ENCODE results near the gene ANGPTL2.

The ANGPTL2 gene

DNA sequence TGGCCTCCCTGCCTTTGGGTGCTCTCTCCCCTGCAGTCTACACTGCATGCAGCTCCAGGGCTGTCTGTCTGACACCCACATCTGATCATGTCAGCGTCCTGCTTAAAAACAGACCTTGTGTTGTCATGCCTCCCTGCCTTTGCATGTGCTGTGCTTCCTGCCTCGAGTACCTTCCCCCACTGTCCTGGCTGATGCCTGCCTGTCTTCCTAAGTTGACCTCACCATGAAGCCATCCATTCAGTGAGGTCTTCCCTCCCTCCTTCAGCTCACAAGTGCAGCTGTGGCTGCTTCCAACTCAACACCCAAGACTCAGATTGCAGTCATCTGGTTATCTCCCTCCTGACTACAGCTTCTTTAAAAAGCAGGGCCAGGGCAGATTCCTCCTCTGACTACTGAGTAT is 5.5 kb downstream of the ANGPTL2 start:
- no peak for DNase-seq

DNA sequence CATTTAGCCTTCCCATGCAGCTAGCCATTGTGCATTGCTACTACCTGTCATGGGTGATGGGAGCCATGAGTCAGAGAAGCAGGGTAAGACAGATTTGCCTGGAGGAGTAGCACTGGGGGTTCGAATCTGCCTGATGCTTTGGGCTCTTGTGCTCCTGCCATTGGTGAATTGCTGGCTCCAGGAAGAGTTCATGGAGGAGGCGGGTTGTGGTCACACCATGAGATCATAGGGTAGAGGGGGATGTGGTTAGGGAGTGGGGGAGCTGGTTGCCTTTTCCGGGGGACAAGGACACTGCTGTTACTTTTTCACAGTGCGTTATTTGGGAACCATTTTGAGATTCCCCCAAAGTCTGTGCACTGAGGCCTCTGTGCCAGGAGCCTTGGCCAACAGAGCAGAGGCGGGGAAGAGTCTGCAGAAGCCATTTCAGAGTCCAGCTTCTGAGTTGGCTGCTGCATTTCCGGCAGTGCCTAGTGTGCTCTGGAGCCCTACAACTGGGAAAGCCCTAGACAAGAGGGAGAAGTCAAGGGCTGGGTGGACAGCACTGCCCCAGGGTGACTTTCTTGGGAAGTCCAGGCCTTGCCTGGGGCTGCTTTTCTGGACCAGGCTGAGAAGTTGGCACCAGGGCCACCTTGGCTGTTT is 6.2 kb downstream of the ANGPTL2 start:
- DNase-seq = peak; percentile 64

DNA sequence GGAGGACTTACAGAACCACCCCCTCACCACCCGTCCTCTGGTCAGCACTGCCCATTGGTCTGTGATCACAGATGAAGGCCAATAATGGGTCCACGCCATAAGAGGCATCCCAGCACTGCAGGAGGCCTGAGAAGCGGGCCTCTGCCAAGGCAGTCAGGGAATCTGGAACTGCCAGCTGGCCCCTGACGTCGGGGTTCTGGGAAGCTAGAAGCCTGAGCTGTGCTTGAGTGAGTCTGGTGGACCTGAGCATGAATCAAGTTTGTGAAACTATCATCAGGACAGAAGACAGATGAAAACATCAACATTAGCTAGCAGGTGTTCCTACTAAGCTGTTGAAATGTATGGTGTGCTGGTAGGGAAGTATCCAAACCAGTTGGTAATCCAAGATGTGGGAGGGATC is 7.8 kb downstream of the ANGPTL2 start:
- no peak for DNase-seq

DNA sequence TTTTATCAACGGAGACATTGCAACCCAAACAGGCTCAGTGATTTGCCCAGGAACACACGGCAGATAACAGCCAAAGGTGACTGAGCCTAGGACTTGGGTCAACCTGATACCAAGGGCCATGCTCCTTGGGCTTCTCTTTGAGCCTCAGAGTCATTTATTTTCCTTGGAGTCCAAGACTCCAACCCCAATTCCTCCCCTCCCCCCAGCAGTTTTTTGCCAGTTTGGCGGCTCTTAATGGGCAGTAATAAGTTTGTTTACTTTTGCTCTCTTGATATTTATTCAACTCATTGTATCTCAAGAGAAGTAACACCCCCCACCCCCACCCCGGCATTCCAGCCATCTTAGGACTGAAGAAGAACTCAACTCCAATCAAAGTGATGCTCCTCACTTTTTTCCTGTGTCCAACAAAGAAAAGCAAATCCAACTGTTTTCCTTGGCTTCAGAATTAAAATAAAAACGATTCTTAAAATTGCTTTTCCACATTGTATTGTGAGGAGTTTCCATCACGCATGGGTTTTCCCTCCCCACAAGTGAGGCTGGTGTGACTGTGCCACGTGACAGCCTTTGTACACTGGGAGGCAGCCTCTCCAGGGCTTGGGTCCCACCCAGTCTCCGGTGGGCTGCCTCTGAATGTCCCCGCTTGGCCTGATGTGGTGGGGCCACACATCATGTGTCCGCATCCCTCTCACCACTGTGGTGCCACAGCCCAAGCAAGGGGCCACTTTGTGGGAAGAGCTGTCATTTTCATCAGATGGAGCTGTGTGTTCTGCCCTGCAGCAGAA is 9.1 kb downstream of the ANGPTL2 start:
- no peak for DNase-seq

DNA sequence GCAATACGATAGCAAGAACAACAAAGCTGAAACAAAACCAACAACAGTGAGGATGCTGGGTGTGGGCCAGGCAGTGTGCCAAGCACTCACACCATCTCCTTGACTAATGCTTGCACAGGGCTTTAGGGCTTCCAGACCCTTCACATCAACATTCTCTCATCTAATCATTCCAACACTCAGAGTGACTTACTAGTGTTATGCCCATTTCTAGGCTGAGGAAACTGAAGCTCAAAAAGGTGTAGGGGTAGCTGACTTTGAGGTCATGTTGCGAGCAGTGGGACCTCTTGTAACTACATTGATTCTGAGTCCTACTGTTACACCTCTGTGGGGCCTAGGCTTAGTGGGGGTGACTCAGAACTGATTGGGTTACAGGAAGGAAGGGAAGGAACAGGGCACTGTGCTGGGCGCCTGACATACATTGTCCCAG is 9.7 kb downstream of the ANGPTL2 start:
- DNase-seq = no peak

DNA sequence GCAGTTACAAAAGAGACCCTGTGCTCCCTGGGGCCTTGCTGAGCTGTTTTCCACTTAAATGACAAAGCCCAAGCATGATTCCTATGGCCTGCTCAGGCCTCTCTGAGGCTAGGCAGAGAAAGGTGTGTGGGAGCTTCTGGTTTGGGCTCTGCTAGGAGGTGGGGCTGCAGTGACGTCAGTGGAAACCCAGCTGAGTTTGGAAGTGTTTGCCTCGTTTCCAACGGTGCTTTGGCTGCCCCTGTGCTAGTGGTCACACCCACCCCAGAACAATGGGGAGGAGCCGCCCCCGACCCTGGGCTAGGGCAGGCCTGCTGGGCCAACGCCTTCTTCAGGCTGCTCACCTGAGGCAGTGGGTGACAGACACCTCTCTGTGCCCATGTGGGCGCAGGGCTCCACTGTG is 10.4 kb downstream of the ANGPTL2 start:
- DNase-seq = no peak

DNA sequence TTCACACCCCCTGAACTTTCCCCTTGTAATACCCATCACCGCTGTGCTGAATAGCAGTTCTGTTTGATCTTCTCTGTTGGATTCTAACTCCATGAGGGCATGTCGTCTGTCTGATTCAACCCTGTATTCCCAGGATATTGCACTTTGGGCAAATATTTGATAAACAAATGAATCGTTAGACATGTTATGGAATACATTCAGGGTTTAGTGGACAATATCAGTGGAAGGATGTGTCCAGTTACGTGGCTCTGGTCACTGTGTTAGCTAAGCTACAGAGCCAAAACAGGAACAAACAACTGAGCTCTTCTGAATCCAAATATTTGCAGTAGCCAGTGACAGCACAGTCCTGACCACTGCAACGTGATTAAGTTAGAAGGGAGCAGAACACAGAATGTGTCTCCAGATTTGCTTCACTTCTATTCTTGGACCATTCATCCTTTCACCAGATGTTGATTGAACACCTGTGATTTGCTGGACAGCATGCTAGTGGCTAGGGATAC is 13.2 kb downstream of the ANGPTL2 start:
- DNase-seq = no peak

DNA sequence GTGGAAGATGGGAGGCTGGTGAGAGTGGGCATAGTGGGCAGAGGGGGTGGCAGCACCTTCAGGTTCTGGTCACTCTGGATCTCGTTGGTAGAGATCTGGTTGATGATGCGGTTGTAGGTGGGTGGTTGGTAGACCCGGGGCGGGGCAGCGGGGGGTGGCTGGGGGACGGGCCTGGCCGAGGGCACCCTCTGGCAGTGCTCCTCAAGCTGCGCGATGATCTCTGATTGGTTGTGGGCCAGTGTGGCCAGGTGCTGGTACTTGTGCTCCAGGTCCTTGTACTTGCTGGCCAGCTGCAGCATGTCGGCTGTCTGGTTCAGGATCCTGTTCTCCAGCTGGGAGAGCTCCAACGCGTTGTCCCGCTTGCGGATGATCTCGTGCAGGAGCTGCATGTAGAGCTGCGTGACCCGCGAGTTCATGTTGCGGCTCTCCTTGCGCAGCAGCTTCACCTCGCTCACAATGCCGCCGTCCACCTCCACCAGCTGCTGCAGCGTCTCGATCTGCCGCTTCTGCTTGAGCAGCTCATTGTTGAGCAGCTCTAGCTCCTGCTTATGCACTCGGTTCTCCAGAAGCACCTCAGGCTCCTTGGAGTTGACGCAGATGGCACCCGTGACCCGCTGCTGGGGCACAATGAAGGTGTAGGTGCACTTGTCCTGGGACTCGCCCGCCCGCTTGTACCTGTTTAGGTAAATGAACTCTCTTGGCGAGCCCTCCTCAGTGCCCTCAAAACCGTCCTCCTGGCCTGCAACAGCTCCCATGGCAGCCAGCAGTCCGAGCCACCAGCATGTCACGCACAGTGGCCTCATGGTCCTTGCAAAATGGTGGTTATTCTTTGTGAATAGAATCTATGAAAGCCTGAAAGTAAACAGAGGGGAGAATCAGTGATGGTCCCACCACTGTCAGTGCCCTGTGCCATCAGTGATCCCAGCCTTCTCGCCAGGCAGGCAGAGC is 14.2 kb downstream of the ANGPTL2 start:
- no peak for DNase-seq

DNA sequence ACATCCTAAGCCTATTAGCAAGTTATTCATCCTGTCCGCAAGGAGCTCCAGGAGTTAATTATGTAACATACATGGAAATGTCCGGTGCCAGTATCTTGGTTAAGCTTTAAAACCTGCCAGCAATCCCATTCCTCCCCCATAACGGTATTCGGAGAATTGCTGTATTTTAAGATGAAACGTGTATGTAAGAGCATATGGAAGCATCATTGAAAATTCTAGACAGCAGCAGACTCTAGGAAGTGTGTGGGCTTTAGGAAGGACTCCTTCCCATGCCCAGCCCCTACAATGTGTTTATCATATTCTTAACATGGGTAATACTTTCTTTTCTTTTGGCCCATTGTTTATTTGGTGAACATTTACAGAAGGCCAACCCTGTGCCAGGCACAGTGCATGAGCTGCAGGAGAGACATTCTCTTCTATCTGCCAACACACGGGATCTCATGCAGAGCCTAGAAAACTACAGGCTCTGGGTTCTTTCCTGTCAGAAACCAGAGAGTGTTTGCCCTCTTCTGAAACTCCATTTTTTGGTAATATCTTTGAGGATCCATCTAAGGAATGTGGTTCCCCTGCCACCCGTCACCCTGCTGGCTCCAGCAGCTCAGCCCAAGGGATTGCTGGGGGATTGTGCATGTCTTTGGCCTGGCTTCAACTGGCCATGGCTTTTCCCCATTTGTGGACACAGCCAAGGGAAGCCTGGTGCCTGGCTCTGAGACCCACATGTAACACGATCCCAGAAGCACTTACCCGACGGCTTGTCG is 15.1 kb downstream of the ANGPTL2 start:
- no peak for DNase-seq

DNA sequence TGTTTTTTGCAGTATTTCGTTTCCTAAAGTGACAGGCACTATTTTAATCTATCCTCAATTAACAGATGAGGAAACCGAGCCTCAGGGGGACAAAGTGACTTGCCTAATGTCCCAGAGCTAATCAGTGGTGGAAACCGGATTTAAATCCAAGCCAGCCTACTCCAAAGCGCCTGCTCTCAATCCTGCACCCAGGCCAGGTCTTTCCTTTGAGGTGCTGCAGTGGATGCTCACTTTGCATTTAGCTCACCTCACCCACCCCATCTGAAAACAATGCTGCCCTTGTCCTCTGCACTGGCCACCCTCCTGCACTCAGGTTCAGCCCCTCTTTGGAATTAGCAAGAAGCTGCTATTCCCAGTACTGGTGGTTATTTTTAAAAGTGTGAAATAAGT is 16.0 kb downstream of the ANGPTL2 start:
- no peak for DNase-seq

DNA sequence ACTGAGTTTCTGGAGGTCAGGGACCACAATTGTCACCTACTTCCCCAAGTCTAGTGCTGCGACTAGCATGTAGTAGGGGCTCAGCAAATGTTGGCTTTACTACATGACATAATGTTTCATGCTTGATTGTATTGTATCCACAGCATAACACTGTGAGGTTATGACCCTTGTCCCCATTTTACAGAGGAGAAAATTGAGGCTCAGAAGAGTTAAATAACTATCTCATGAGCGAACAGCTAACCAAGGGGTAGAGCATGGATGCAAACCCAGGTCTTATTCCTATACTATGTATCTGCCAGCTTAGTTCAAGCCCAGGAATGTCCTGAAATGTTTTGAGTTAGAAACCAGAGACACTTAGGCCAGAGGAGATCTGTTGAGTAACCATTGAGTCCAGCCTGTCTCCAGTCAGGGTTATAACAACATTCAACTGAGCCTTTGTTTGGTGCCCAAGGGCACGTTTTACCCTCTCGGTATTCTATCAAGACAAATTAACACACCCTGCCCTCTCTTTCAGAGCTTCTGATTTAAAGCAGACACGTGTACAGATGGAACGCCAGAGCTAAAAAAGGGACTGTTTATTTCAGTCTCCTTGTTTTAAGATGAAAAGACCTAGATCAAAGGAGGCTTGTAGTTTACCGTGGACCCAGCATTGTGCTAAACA is 16.5 kb downstream of the ANGPTL2 start:
- no peak for DNase-seq

DNA sequence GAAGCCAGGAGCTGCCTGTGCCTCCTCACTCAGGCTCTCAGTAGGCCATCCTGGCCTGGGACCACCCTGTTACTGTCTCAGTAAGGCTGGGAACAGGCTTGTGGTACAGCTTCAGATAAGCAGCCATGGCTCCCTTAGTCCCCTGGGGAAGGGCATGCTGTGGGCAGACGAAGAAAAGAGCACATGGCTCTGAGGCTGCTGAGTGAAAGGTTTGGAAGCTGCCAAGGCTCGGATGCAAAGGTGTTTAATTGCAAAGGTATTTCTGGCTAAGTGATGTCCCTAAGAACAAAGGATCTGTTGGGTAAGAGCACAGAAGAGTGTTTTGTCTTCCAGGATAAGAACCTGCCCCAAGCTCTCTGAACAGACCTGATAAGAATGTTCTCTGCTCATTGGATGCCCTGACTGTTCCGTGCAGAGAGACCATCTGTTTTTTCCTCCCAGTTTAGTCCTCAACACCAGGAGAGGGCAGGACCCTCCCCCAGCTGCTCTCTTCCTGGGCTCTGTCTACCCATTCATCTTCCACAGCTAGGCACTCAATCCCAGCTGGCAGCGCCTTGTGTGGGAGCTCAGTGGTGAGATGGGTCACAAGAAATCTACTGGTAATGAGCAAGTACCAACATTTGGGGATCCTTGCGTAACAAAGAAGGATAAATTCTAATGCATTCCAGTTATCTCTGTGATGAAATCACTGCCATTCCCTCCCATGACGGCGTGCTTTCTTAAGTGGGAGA is 17.7 kb downstream of the ANGPTL2 start:
- DNase-seq = no peak

DNA sequence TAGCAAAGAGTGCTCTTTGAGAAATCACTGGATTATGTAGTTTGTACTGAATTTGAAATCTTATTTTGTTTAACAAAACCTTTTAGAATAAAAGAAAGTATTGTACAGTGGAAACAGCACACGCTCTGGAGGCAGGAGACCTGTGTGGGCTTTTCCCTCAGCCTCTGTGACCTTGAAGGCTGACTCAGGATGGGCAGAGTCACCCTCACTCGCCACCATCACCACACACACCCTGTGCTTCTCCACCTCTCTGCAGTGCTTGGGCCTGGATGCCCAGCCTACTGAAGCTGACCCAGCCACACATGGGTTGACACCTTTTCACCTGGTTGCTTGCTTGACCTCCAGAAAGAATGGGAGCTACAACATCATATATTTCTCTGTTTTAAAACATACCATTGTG is 19.6 kb downstream of the ANGPTL2 start:
- no peak for DNase-seq

DNA sequence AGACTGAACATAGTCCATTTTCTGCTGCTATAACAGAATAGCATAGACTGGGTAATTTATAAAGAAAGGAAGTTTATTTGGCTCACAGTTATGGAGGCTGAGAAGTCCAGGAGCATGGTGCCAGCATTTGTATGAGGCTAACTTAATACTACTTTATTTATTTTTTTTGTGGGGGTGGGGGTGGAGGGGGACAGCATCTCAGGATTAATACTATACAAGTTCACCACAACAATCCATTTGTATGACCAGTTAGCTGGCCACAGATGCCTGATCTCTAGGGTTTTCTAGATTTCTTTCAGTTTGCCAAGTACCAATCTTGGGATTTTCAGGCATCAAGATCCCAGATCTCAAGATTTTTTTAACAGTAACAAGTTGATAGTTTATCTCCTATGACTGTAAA is 20.3 kb downstream of the ANGPTL2 start:
- DNase-seq = no peak

DNA sequence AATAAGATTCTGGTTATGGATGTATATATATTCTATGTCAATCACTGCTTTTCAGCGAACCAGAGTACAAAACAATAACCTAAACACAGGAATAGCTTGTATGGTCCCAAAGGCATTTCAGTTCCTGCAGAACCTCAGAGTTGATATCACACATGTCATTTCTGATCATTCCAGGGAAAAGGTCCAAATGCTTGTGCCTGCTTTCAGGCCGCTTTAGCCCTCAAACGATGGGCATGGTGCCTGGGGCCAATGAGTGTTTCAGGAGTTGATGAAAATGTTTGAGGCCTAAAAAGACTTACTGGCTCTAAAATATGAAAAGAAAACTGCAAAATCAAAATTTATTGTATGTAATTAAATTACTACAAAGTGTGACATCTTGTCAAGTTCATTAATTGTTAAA is 22.8 kb downstream of the ANGPTL2 start:
- DNase-seq = no peak

DNA sequence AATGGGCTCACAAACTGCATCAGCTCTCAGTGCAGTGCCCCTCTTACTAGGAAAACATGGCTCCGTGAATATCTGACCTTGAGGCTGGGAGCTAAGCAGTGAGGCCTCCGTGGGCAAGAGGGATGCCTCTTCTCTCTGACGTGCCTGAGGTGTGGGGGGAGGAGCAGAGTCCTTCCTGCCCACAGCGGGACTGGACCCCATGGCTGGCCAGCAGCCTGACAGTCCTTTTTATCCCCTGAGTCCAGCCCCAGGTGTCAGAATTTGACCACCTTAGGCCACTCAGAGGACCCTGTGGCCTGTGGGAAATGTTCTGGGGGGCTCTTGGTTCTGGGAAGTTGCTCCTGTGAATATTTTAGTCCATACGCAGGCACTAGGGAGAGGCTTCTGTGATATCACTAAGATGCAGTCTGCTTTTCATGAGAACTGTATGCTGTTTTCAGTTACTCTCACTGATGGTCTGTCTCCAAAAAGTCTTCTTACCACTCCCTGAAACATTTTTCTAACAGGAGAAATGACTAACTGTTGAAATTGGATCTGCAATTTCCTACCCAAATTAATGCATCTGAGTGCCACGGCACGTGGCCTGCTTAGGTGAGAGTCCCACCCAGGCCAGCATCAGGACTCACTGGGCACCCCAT is 23.4 kb downstream of the ANGPTL2 start:
- no peak for DNase-seq

DNA sequence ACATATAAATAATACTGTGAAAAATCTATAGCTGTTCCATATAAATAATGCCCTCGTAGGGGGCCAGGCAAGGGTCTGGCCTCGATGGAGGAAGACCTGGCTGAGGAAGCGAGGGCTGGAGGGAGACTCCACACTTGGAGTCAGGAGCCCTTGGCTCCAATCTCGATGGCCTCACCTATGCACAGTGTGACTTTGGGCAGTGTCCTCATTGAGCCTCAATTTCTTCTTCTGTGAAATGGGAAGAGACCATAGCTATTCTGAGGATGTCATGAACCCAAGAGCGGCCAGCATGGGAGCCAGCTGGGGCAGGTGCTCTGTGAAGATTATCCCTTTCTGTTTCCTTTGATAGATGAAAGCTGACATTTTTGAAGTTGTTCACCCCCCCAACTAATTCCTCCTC is 24.8 kb downstream of the ANGPTL2 start:
- DNase-seq = no peak

DNA sequence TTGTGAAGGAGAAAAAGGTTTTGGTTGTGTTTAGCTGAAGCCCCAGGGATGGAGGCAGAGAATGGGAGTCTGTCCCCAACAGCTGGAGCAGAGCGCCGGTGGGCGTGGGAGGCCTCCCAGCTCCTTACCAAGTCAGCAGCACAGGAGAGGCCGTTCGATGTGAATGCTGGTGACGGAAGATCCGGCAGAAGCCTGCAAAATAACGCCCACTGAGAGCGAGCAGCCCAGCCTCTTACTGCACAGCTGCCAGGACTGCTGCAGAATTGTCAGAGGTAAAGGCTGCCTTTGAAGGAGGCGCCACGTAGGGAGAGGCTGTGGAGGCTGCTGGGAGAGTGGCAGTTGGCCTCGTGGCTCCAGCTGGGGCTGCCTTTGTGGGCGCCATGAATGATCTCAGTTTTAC is 26.2 kb downstream of the ANGPTL2 start:
- DNase-seq = no peak

DNA sequence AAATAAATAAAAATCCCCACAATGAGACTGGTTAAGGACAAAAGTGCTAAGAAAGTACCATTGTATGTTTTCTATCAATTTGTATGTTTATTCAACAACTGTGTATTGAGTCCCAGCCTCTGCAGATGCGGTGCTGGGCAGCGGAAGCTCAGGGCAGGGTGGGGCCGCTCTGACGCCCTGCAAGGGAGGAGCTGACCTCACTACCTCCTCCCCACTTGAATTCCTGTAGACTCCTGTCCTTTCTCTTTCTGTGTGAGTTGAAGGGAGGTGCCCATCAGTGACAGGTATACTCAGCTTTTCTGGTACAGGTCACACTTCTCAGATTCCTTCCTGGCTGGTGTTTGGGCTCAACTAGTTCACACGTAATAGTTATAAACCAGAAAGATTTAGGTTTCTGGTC is 27.0 kb downstream of the ANGPTL2 start:
- no peak for DNase-seq

DNA sequence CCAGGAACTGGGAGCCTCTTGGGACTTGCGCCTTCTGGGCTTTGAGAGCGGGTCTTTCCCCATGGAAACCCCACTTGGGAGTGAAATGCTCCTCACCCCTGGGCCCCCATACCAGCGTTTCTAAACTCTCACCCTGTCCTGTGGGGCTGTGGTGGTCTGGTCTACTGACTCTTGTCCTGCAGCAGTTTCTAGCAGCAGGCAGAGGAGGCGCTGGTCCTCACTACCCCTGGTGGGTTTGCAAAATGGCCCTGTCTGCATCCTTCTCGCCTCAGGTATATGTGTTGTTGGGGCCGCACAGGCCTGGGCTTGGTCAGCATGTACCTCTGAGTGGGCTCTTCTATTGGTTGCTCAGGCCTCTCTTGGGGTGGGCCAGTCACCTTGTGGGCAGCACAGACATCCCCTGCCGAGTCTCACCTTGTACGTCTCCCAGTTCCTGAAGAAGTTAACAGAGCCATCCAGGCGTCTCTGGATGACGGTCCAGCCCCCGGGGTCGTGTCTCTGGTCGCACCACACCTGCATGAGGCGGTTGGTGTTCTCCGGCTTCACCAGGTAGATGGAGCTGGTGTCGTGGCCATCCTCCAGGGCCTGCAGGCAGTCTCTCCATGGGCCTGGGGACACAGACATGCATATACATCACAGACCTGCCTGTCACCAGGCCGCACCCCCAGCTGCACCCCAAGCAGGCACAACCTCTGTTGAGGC is 29.0 kb downstream of the ANGPTL2 start:
- DNase-seq = no peak

Data from MV-4-11 (cell line).